ENCODE measurements around the gene COL4A6.

Gene COL4A6

GRCh38 chrX:108235986-108236385, 202.2 kb downstream of the COL4A6 start:
- Mint-ChIP-seq H3K27me3 (peaks cover 14% of the 10 kb centered on the region), H3K36me3 (no peaks in the 10 kb centered on the region), H3K4me3 (no peak overlapping the region), H3K27ac (no peak overlapping the region), H3K4me1 (peaks cover 6% of the 10 kb centered on the region), H3K9me3 (no peaks in the 10 kb centered on the region)
- ATAC-seq: no peak

- Mint-ChIP-seq H3K36me3 (no peaks in the 10 kb centered on the region), H3K27ac (no peak overlapping the region), H3K9me3 (no peaks in the 10 kb centered on the region), H3K4me3 (no peak overlapping the region), H3K4me1 (peaks cover 6% of the 10 kb centered on the region), H3K27me3 (no peaks in the 10 kb centered on the region)
- ATAC-seq: no peak
Observed at GRCh38 chrX:108230574-108230973, 207.6 kb downstream of the COL4A6 start.

- no peaks in the 10 kb centered on the region for H3K4me1 Mint-ChIP-seq
- no peaks in the 10 kb centered on the region for H3K27me3 Mint-ChIP-seq
- no peak for ATAC-seq
- no peak overlapping the region for H3K4me3 Mint-ChIP-seq
- no peak overlapping the region for H3K27ac Mint-ChIP-seq
- H3K36me3 Mint-ChIP-seq: no peaks in the 10 kb centered on the region
- H3K9me3 Mint-ChIP-seq: no peaks in the 10 kb centered on the region
Observed at GRCh38 chrX:108224727-108225621, 213.2 kb downstream of the COL4A6 start.

- no peak for ATAC-seq
- no peaks in the 10 kb centered on the region for H3K36me3 Mint-ChIP-seq
- no peaks in the 10 kb centered on the region for H3K9me3 Mint-ChIP-seq
- H3K27me3 Mint-ChIP-seq: no peaks in the 10 kb centered on the region
- no peak overlapping the region for H3K4me3 Mint-ChIP-seq
- H3K27ac Mint-ChIP-seq: no peak overlapping the region
- H3K4me1 Mint-ChIP-seq: no peaks in the 10 kb centered on the region
Observed at GRCh38 chrX:108224218-108224617, 214.0 kb downstream of the COL4A6 start.

- Mint-ChIP-seq H3K4me3 (no peak overlapping the region), H3K27ac (no peak overlapping the region), H3K4me1 (no peaks in the 10 kb centered on the region), H3K27me3 (no peaks in the 10 kb centered on the region), H3K36me3 (no peaks in the 10 kb centered on the region), H3K9me3 (no peaks in the 10 kb centered on the region)
- ATAC-seq: no peak
Observed at GRCh38 chrX:108223585-108223984, 214.6 kb downstream of the COL4A6 start.

GRCh38 chrX:108221301-108221864, 216.8 kb downstream of the COL4A6 start:
- Mint-ChIP-seq H3K4me1 (no peaks in the 10 kb centered on the region), H3K27ac (no peak overlapping the region), H3K36me3 (no peaks in the 10 kb centered on the region), H3K27me3 (no peaks in the 10 kb centered on the region), H3K9me3 (no peaks in the 10 kb centered on the region), H3K4me3 (no peak overlapping the region)
- ATAC-seq: no peak

- no peaks in the 10 kb centered on the region for H3K9me3 Mint-ChIP-seq
- no peak overlapping the region for H3K4me3 Mint-ChIP-seq
- no peak for ATAC-seq
- no peaks in the 10 kb centered on the region for H3K4me1 Mint-ChIP-seq
- H3K27me3 Mint-ChIP-seq: no peaks in the 10 kb centered on the region
- H3K36me3 Mint-ChIP-seq: no peaks in the 10 kb centered on the region
- no peak overlapping the region for H3K27ac Mint-ChIP-seq
Observed at GRCh38 chrX:108219949-108220601, 218.1 kb downstream of the COL4A6 start.

- Mint-ChIP-seq H3K27me3 (no peaks in the 10 kb centered on the region), H3K9me3 (no peaks in the 10 kb centered on the region), H3K36me3 (no peaks in the 10 kb centered on the region), H3K4me3 (no peak overlapping the region), H3K4me1 (no peaks in the 10 kb centered on the region), H3K27ac (no peak overlapping the region)
- ATAC-seq: no peak
Observed at GRCh38 chrX:108217876-108218275, 220.3 kb downstream of the COL4A6 start.

GRCh38 chrX:108216919-108217571, 221.2 kb downstream of the COL4A6 start:
- no peak for ATAC-seq
- no peaks in the 10 kb centered on the region for H3K36me3 Mint-ChIP-seq
- H3K9me3 Mint-ChIP-seq: no peaks in the 10 kb centered on the region
- H3K4me3 Mint-ChIP-seq: no peak overlapping the region
- H3K27ac Mint-ChIP-seq: no peak overlapping the region
- H3K27me3 Mint-ChIP-seq: no peaks in the 10 kb centered on the region
- no peaks in the 10 kb centered on the region for H3K4me1 Mint-ChIP-seq

- ATAC-seq: no peak
- no peaks in the 10 kb centered on the region for H3K4me1 Mint-ChIP-seq
- H3K27me3 Mint-ChIP-seq: no peaks in the 10 kb centered on the region
- H3K27ac Mint-ChIP-seq: no peak overlapping the region
- no peaks in the 10 kb centered on the region for H3K36me3 Mint-ChIP-seq
- no peaks in the 10 kb centered on the region for H3K9me3 Mint-ChIP-seq
- no peak overlapping the region for H3K4me3 Mint-ChIP-seq
Observed at GRCh38 chrX:108216405-108216804, 221.8 kb downstream of the COL4A6 start.

- no peak for ATAC-seq
- Mint-ChIP-seq H3K27me3 (no peaks in the 10 kb centered on the region), H3K9me3 (no peaks in the 10 kb centered on the region), H3K36me3 (no peaks in the 10 kb centered on the region), H3K4me3 (no peak overlapping the region), H3K27ac (no peak overlapping the region), H3K4me1 (no peaks in the 10 kb centered on the region)
Observed at GRCh38 chrX:108211301-108211700, 226.9 kb downstream of the COL4A6 start.

- H3K4me3 Mint-ChIP-seq: no peak overlapping the region
- no peaks in the 10 kb centered on the region for H3K4me1 Mint-ChIP-seq
- ATAC-seq: no peak
- no peaks in the 10 kb centered on the region for H3K36me3 Mint-ChIP-seq
- H3K27ac Mint-ChIP-seq: no peak overlapping the region
- H3K27me3 Mint-ChIP-seq: no peaks in the 10 kb centered on the region
- no peaks in the 10 kb centered on the region for H3K9me3 Mint-ChIP-seq
Observed at GRCh38 chrX:108209006-108209554, 229.1 kb downstream of the COL4A6 start.

GRCh38 chrX:108203540-108203939, 234.7 kb downstream of the COL4A6 start:
- no peaks in the 10 kb centered on the region for H3K27me3 Mint-ChIP-seq
- H3K27ac Mint-ChIP-seq: no peak overlapping the region
- H3K36me3 Mint-ChIP-seq: no peaks in the 10 kb centered on the region
- H3K4me3 Mint-ChIP-seq: no peak overlapping the region
- no peaks in the 10 kb centered on the region for H3K4me1 Mint-ChIP-seq
- H3K9me3 Mint-ChIP-seq: no peaks in the 10 kb centered on the region
- no peak for ATAC-seq

- no peaks in the 10 kb centered on the region for H3K9me3 Mint-ChIP-seq
- no peak overlapping the region for H3K4me3 Mint-ChIP-seq
- no peaks in the 10 kb centered on the region for H3K36me3 Mint-ChIP-seq
- ATAC-seq: no peak
- H3K27ac Mint-ChIP-seq: no peak overlapping the region
- no peaks in the 10 kb centered on the region for H3K4me1 Mint-ChIP-seq
- no peaks in the 10 kb centered on the region for H3K27me3 Mint-ChIP-seq
Observed at GRCh38 chrX:108199691-108200090, 238.5 kb downstream of the COL4A6 start.

- no peaks in the 10 kb centered on the region for H3K9me3 Mint-ChIP-seq
- H3K4me1 Mint-ChIP-seq: no peaks in the 10 kb centered on the region
- H3K27ac Mint-ChIP-seq: no peak overlapping the region
- ATAC-seq: no peak
- no peaks in the 10 kb centered on the region for H3K27me3 Mint-ChIP-seq
- H3K36me3 Mint-ChIP-seq: no peaks in the 10 kb centered on the region
- no peak overlapping the region for H3K4me3 Mint-ChIP-seq
Observed at GRCh38 chrX:108199041-108199440, 239.2 kb downstream of the COL4A6 start.
